Activated naive CD4-positive, alpha-beta T cell treated with anti-CD3 and anti-CD28 coated beads, Interleukin-2, amount 50 U/mL, for 24 hours (primary cell): Measurements from ENCODE around the gene MLLT10.
"Not testable (repeated sequence)": the region's sequence is repeated elsewhere in the genome, so short reads cannot be mapped to it uniquely, and the experiment has no call there.

Source experiments
- H3K27ac Mint-ChIP-seq: one replicate; pipeline ENCODE4 v1.8.0; 2021; ENCODE audit warnings: mild to moderate bottlenecking, mixed read lengths
- H3K27me3 Mint-ChIP-seq: one replicate; pipeline ENCODE4 v1.8.0; 2021; ENCODE audit warnings: mixed read lengths
- H3K36me3 Mint-ChIP-seq: one replicate; pipeline ENCODE4 v1.8.0; 2021; ENCODE audit warnings: mixed read lengths
- H3K4me1 Mint-ChIP-seq: one replicate; pipeline ENCODE4 v1.8.0; 2021; ENCODE audit warnings: mixed read lengths
- H3K4me3 Mint-ChIP-seq: one replicate; pipeline ENCODE4 v1.8.0; 2021; ENCODE audit warnings: mild to moderate bottlenecking, mixed read lengths
- H3K9me3 Mint-ChIP-seq: one replicate; pipeline ENCODE4 v1.8.0; 2021; ENCODE audit warnings: mixed read lengths

The MLLT10 gene

GRCh38 chr10:21556527-21556926 lies 22.5 kb downstream of the MLLT10 start:
- Mint-ChIP-seq H3K36me3 (peaks cover 25% of the 10 kb centered on the region), H3K4me3 (no peak overlapping the region), H3K9me3 (no peaks in the 10 kb centered on the region), H3K27ac (no peak overlapping the region), H3K4me1 (peaks cover 40% of the 10 kb centered on the region), H3K27me3 (no peaks in the 10 kb centered on the region)

GRCh38 chr10:21558984-21559383 lies 25.0 kb downstream of the MLLT10 start:
- peak overlapping the region; percentile 39 for H3K27ac Mint-ChIP-seq
- H3K9me3 Mint-ChIP-seq, H3K27me3 Mint-ChIP-seq, H3K4me3 Mint-ChIP-seq: not testable (repeated sequence)
- peaks cover 20% of the 10 kb centered on the region for H3K36me3 Mint-ChIP-seq
- H3K4me1 Mint-ChIP-seq, result peaks cover 37% of the 10 kb centered on the region

GRCh38 chr10:21570761-21571521 lies 36.9 kb downstream of the MLLT10 start:
- no peaks in the 10 kb centered on the region for H3K9me3 Mint-ChIP-seq
- peak overlapping the region; percentile 47 for H3K4me3 Mint-ChIP-seq
- H3K27ac Mint-ChIP-seq, result peak overlapping the region; percentile 42
- peaks cover 58% of the 10 kb centered on the region for H3K4me1 Mint-ChIP-seq
- no peaks in the 10 kb centered on the region for H3K27me3 Mint-ChIP-seq
- H3K36me3 Mint-ChIP-seq, result peaks cover 31% of the 10 kb centered on the region

- Mint-ChIP-seq H3K27me3 (no peaks in the 10 kb centered on the region), H3K27ac (no peak overlapping the region), H3K4me3 (no peak overlapping the region), H3K4me1 (peaks cover 54% of the 10 kb centered on the region), H3K36me3 (peaks cover 28% of the 10 kb centered on the region), H3K9me3 (no peaks in the 10 kb centered on the region)
Observed at GRCh38 chr10:21572578-21572977, 38.5 kb downstream of the MLLT10 start.

- H3K4me1 Mint-ChIP-seq, result peaks cover 56% of the 10 kb centered on the region
- H3K27me3 Mint-ChIP-seq, H3K27ac Mint-ChIP-seq, H3K4me3 Mint-ChIP-seq, H3K9me3 Mint-ChIP-seq: not testable (repeated sequence)
- peaks cover 21% of the 10 kb centered on the region for H3K36me3 Mint-ChIP-seq
Observed at GRCh38 chr10:21574514-21574913, 40.5 kb downstream of the MLLT10 start.

GRCh38 chr10:21579291-21579690 lies 45.3 kb downstream of the MLLT10 start:
- H3K36me3 Mint-ChIP-seq, result peaks cover 18% of the 10 kb centered on the region
- peaks cover 36% of the 10 kb centered on the region for H3K4me1 Mint-ChIP-seq

GRCh38 chr10:21581421-21581834 lies 47.4 kb downstream of the MLLT10 start:
- peaks cover 23% of the 10 kb centered on the region for H3K36me3 Mint-ChIP-seq
- H3K4me1 Mint-ChIP-seq, result peaks cover 47% of the 10 kb centered on the region
- H3K9me3 Mint-ChIP-seq, H3K27me3 Mint-ChIP-seq: not testable (repeated sequence)
- peak overlapping the region; percentile 86 for H3K27ac Mint-ChIP-seq
- peak overlapping the region; percentile 42 for H3K4me3 Mint-ChIP-seq

More at GRCh38 chr10:21579291-21579690, 45.3 kb downstream of the MLLT10 start:
- Mint-ChIP-seq H3K27me3 (no peaks in the 10 kb centered on the region), H3K27ac (no peak overlapping the region), H3K9me3 (no peaks in the 10 kb centered on the region), H3K4me3 (no peak overlapping the region)

- no peaks in the 10 kb centered on the region for H3K27me3 Mint-ChIP-seq
- H3K27ac Mint-ChIP-seq, result peak overlapping the region; percentile 91
- no peak overlapping the region for H3K4me3 Mint-ChIP-seq
- H3K36me3 Mint-ChIP-seq, result peaks cover 30% of the 10 kb centered on the region
- H3K9me3 Mint-ChIP-seq, result no peaks in the 10 kb centered on the region
- H3K4me1 Mint-ChIP-seq, result peaks cover 55% of the 10 kb centered on the region
Observed at GRCh38 chr10:21584834-21585530, 51.0 kb downstream of the MLLT10 start.

- Mint-ChIP-seq H3K4me3 (no peak overlapping the region), H3K27ac (no peak overlapping the region), H3K36me3 (peaks cover 38% of the 10 kb centered on the region), H3K9me3 (no peaks in the 10 kb centered on the region), H3K4me1 (peaks cover 54% of the 10 kb centered on the region), H3K27me3 (no peaks in the 10 kb centered on the region)
Observed at GRCh38 chr10:21587391-21587790, 53.4 kb downstream of the MLLT10 start.

GRCh38 chr10:21588159-21588558 lies 54.1 kb downstream of the MLLT10 start:
- not testable (repeated sequence) for H3K27me3 Mint-ChIP-seq, H3K4me3 Mint-ChIP-seq, H3K27ac Mint-ChIP-seq, H3K9me3 Mint-ChIP-seq
- H3K36me3 Mint-ChIP-seq, result peaks cover 39% of the 10 kb centered on the region
- peaks cover 55% of the 10 kb centered on the region for H3K4me1 Mint-ChIP-seq

- Mint-ChIP-seq H3K4me3 (no peak overlapping the region), H3K36me3 (peaks cover 31% of the 10 kb centered on the region), H3K9me3 (no peaks in the 10 kb centered on the region), H3K4me1 (peaks cover 48% of the 10 kb centered on the region), H3K27ac (no peak overlapping the region), H3K27me3 (no peaks in the 10 kb centered on the region)
Observed at GRCh38 chr10:21593986-21594385, 60.0 kb downstream of the MLLT10 start.

- Mint-ChIP-seq H3K27ac (no peak overlapping the region), H3K4me3 (no peak overlapping the region), H3K27me3 (no peaks in the 10 kb centered on the region), H3K4me1 (peaks cover 51% of the 10 kb centered on the region), H3K9me3 (no peaks in the 10 kb centered on the region), H3K36me3 (peaks cover 15% of the 10 kb centered on the region)
Observed at GRCh38 chr10:21599582-21599981, 65.5 kb downstream of the MLLT10 start.

GRCh38 chr10:21600804-21601433 lies 66.9 kb downstream of the MLLT10 start:
- H3K27ac Mint-ChIP-seq, result no peak overlapping the region

GRCh38 chr10:21602313-21602712 lies 68.3 kb downstream of the MLLT10 start:
- Mint-ChIP-seq H3K9me3 (no peaks in the 10 kb centered on the region), H3K27me3 (no peaks in the 10 kb centered on the region), H3K36me3 (peaks cover 24% of the 10 kb centered on the region), H3K4me1 (peaks cover 62% of the 10 kb centered on the region), H3K27ac (no peak overlapping the region), H3K4me3 (no peak overlapping the region)

More at GRCh38 chr10:21600804-21601433, 66.9 kb downstream of the MLLT10 start:
- no peaks in the 10 kb centered on the region for H3K27me3 Mint-ChIP-seq
- no peak overlapping the region for H3K4me3 Mint-ChIP-seq
- no peaks in the 10 kb centered on the region for H3K9me3 Mint-ChIP-seq
- peaks cover 16% of the 10 kb centered on the region for H3K36me3 Mint-ChIP-seq
- peaks cover 52% of the 10 kb centered on the region for H3K4me1 Mint-ChIP-seq

GRCh38 chr10:21603721-21604120 lies 69.7 kb downstream of the MLLT10 start:
- no peaks in the 10 kb centered on the region for H3K27me3 Mint-ChIP-seq
- peaks cover 25% of the 10 kb centered on the region for H3K36me3 Mint-ChIP-seq
- H3K4me3 Mint-ChIP-seq, result no peak overlapping the region
- peaks cover 56% of the 10 kb centered on the region for H3K4me1 Mint-ChIP-seq
- H3K27ac Mint-ChIP-seq, result no peak overlapping the region
- peaks cover 7% of the 10 kb centered on the region for H3K9me3 Mint-ChIP-seq

GRCh38 chr10:21604651-21605050 lies 70.6 kb downstream of the MLLT10 start:
- Mint-ChIP-seq H3K27me3 (no peaks in the 10 kb centered on the region), H3K36me3 (peaks cover 34% of the 10 kb centered on the region), H3K4me3 (no peak overlapping the region), H3K4me1 (peaks cover 61% of the 10 kb centered on the region), H3K27ac (no peak overlapping the region), H3K9me3 (peaks cover 13% of the 10 kb centered on the region)
